B cell (primary cell): ENCODE data around the gene SMYD2. TPM values are rescaled to one million over a fixed set of nuclear protein-coding genes. Genes with fewer than 3 reads are reported as not detected.

Experiments used
- ATAC-seq: fragments of 200-7000 bp; cut with Tn5 transposase; one replicate; pipeline ENCODE4 v1.10.0; 2021; ENCODE audit warnings: low read depth, mild to moderate bottlenecking, moderate number of reproducible peaks, moderate library complexity
- CTCF ChIA-PET: fragments of 350-600 bp; sonication (Branson Sonifier 250); formaldehyde crosslinking; loops from one replicate; lab custom pipeline; 2021; ENCODE audit warnings: antibody characterized with exemption, inconsistent platforms; lab: Charles Lee
- POLR2A ChIA-PET: fragments of 350-600 bp; sonication (Branson Sonifier 250); formaldehyde crosslinking; loops from one replicate; lab custom pipeline; 2021; ENCODE audit warnings: antibody characterized with exemption; lab: Charles Lee
- DNase-seq: peaks from one replicate; pipeline ENCODE4 v3.0.0; 2013
- H2AFZ ChIP-seq: 2 replicates; pipeline ENCODE4 v1.6.1; 2012; ENCODE audit warnings: mild to moderate bottlenecking, low read depth, low read length; ENCODE audit not compliant: insufficient read depth, poor library complexity, severe bottlenecking
- H3K27ac ChIP-seq, 2 donors: 1 replicate in 1 of 2; 2 replicates in 1 of 2; pipeline ENCODE4 v1.5.1; 2012 to 2013; ENCODE audit warnings: low read length in 2 of 2, mild to moderate bottlenecking in 2 of 2, moderate library complexity in 1 of 2
- H3K27me3 ChIP-seq, 4 experiments: fragments of 200-600 bp in 1 of 4; sonication (generic) in 1 of 4; replicated peaks in 1 of 4; 1 replicate in 2 of 4; 2 replicates in 2 of 4; pipeline versions ENCODE4 v1.6.1 to v1.7.0; 2013 to 2016; ENCODE audit warnings: low read length in 3 of 4, mild to moderate bottlenecking in 2 of 4, mixed read lengths in 1 of 4, moderate library complexity in 1 of 4; ENCODE audit not compliant: insufficient read depth in 4 of 4, control insufficient read depth in 3 of 4; ENCODE audit errors: control extremely low read depth in 1 of 4
- H3K36me3 ChIP-seq, 2 experiments: replicated peaks in 1 of 2; 1 replicate in 1 of 2; 2 replicates in 1 of 2; pipeline versions ENCODE4 v1.6.1 to v1.7.1; 2013; ENCODE audit warnings: low read length in 1 of 2; ENCODE audit not compliant: insufficient read depth in 2 of 2, control insufficient read depth in 1 of 2; ENCODE audit errors: control extremely low read depth in 1 of 2, extremely low read depth in 1 of 2
- H3K4me1 ChIP-seq, 2 donors: fragments of 200-600 bp in 1 of 2; sonication (generic) in 1 of 2; 1 replicate in 1 of 2; 2 replicates in 1 of 2; pipeline versions ENCODE4 v1.5.1 to v1.6.1; 2013 to 2017; ENCODE audit warnings: low read length in 2 of 2; ENCODE audit not compliant: control insufficient read depth in 2 of 2, insufficient read depth in 2 of 2
- H3K4me2 ChIP-seq: replicated peaks from 2 replicates; pipeline ENCODE3; 2012; ENCODE audit warnings: mild to moderate bottlenecking, low read depth, low read length; ENCODE audit not compliant: poor library complexity, severe bottlenecking
- H3K4me3 ChIP-seq, 5 experiments: fragments of 200-600 bp in 1 of 5; sonication (generic) in 1 of 5; 1 replicate in 3 of 5; 2 replicates in 2 of 5; pipeline versions ENCODE4 v1.5.1 to v1.7.0; 2011 to 2016; ENCODE audit warnings: low read length in 4 of 5, mild to moderate bottlenecking in 4 of 5, low read depth in 2 of 5, control low read depth in 1 of 5, moderate library complexity in 1 of 5; ENCODE audit not compliant: insufficient read depth in 1 of 5; ENCODE audit errors: control extremely low read depth in 1 of 5, extremely low read depth in 1 of 5
- H3K79me2 ChIP-seq: fragments of 200-600 bp; sonication (generic); one replicate; pipeline ENCODE4 v1.6.0; 2016; ENCODE audit warnings: low read length; ENCODE audit not compliant: control insufficient read depth, insufficient read depth
- H3K9ac ChIP-seq: fragments of 200-600 bp; sonication (generic); 2 replicates; pipeline ENCODE4 v1.6.1; 2017; ENCODE audit warnings: mild to moderate bottlenecking, low read length, moderate library complexity
- H3K9me3 ChIP-seq, 3 donors: one replicate each; pipeline versions ENCODE4 v1.6.1 to v1.7.1; 2013; ENCODE audit warnings: low read length in 2 of 3; ENCODE audit not compliant: control insufficient read depth in 2 of 3, insufficient read depth in 1 of 3; ENCODE audit errors: control extremely low read depth in 1 of 3
- H4K20me1 ChIP-seq: 2 replicates; pipeline ENCODE4 v1.6.0; 2012; ENCODE audit warnings: mild to moderate bottlenecking, low read length; ENCODE audit not compliant: insufficient read depth, control insufficient read depth, poor library complexity, severe bottlenecking
- H3K27ac Mint-ChIP-seq: one replicate; pipeline ENCODE4 v1.8.0; 2021; ENCODE audit warnings: mixed read lengths
- H3K27me3 Mint-ChIP-seq: one replicate; pipeline ENCODE4 v1.8.0; 2021; ENCODE audit warnings: mixed read lengths
- H3K4me1 Mint-ChIP-seq: one replicate; pipeline ENCODE4 v1.8.0; 2021; ENCODE audit warnings: mixed read lengths
- H3K4me3 Mint-ChIP-seq: one replicate; pipeline ENCODE4 v1.8.0; 2021; ENCODE audit warnings: mixed read lengths
- H3K9me3 Mint-ChIP-seq: one replicate; pipeline ENCODE4 v1.8.0; 2022; ENCODE audit warnings: mixed read lengths; ENCODE audit not compliant: insufficient read depth
- EZH2 ChIP-seq: IDR thresholded peaks from 2 replicates; pipeline ENCODE4 v1.6.1; 2012; ENCODE audit warnings: borderline replicate concordance, low read depth, mild to moderate bottlenecking, moderate library complexity, low read length; ENCODE audit not compliant: insufficient read depth, poor library complexity, severe bottlenecking
- WGBS: methylation state at CpG from one replicate; pipeline ENCODE4 v1.1.5; 2013; ENCODE audit warnings: missing lambda C conversion rate; ENCODE audit not compliant: insufficient coverage; 5-methylcytosine and 5-hydroxymethylcytosine counted together
- intact Hi-C: fragments of 100-400 bp; cut with micrococcal nuclease; formaldehyde crosslinking; loops from one replicate; pipeline ENCODE4 v1.10.0; 2022
- polyA plus RNA-seq: library from polyadenylated mRNA; depleted of rRNA; stranded (reverse); fragments of >200 nt; gene quantifications from 2 replicates; pipeline ENCODE4 v1.2.3, GENCODE V29; 2012
- total RNA-seq, 2 donors: library from RNA; stranded (reverse); fragments of 120-200 nt in 1 of 2; gene quantifications; 1 replicate in 1 of 2; 2 replicates in 1 of 2; pipeline versions ENCODE4 v1.2.3 to v1.2.4, GENCODE V29; 2013 to 2022
- TF ChIP-seq, protein P1 (sequence below): fragments of 200-600 bp; IDR thresholded peaks from one replicate; pipeline ENCODE4 v1.8.0; 2022; ENCODE audit warnings: antibody characterized with exemption, mild to moderate bottlenecking

The SMYD2 gene
- total and polyA plus RNA-seq, 2 donors (not counting 1 experiment from before 2014, with no cell fraction given) = 21.2 to 29.1 TPM

DNA sequence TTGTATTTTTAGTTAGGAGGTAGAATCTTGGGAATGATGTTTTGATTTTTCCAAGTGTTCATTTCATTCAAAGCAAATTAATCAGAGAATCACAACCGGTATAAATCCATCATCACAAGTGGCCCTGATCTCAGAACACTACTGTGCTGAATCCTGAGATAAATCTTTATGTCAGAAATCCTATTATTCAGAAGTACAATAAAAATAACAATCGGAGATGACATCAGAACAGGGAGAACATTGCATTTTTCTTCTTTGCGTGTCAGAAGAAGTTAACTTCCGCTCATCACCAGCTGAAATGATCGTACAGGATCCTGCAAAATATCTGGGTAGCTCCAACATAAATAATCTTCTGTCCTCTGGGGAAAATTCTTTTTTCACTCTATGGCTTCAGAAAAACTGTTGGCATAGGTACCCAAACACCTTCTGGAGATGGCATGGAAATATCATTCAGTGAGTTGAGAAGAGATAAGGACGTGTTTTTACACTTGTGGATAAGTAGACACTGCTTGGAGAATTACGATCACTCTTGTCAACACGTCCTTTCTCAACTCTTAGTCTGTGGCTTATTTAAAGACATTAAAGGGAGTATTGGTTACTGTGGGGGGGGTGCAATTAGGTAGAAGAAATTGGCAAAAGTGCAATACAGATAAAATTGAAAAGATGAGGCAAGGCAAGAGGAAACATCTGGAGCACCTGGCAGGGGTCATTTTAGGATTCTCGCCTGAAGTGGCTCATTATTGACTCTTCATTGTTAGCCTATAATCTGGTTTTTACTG lies 46.9 kb upstream of the SMYD2 start:
- Mint-ChIP-seq H3K4me3 (no peak overlapping the region), H3K27ac (no peak overlapping the region), H3K9me3 (no peaks in the 10 kb centered on the region), H3K27me3 (peaks cover 24% of the 10 kb centered on the region), H3K4me1 (no peaks in the 10 kb centered on the region)
- 80% methylated on average over 7 of the region's 9 CpGs for WGBS
- Histone ChIP-seq H3K9me3 (no peaks in the 10 kb centered on the region), H3K4me2 (no peak overlapping the region), H3K4me3 (no peak overlapping the region), H3K27ac (no peak overlapping the region), H3K27me3 (no peaks in the 10 kb centered on the region), H4K20me1 (no peaks in the 10 kb centered on the region), H3K9ac (no peak overlapping the region), H3K36me3 (no peaks in the 10 kb centered on the region), H3K79me2 (no peaks in the 10 kb centered on the region), H2AFZ (no peak overlapping the region), H3K4me1 (no peaks in the 10 kb centered on the region)
- DNase-seq = no peak
- POLR2A ChIA-PET = no interaction called here
- TF ChIP-seq, protein P1, sequence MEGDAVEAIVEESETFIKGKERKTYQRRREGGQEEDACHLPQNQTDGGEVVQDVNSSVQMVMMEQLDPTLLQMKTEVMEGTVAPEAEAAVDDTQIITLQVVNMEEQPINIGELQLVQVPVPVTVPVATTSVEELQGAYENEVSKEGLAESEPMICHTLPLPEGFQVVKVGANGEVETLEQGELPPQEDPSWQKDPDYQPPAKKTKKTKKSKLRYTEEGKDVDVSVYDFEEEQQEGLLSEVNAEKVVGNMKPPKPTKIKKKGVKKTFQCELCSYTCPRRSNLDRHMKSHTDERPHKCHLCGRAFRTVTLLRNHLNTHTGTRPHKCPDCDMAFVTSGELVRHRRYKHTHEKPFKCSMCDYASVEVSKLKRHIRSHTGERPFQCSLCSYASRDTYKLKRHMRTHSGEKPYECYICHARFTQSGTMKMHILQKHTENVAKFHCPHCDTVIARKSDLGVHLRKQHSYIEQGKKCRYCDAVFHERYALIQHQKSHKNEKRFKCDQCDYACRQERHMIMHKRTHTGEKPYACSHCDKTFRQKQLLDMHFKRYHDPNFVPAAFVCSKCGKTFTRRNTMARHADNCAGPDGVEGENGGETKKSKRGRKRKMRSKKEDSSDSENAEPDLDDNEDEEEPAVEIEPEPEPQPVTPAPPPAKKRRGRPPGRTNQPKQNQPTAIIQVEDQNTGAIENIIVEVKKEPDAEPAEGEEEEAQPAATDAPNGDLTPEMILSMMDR = no peak
- no peak for TF ChIP-seq EZH2
- intact Hi-C loops = no loop called here
- ATAC-seq = no peak
- CTCF ChIA-PET = no interaction called here

DNA sequence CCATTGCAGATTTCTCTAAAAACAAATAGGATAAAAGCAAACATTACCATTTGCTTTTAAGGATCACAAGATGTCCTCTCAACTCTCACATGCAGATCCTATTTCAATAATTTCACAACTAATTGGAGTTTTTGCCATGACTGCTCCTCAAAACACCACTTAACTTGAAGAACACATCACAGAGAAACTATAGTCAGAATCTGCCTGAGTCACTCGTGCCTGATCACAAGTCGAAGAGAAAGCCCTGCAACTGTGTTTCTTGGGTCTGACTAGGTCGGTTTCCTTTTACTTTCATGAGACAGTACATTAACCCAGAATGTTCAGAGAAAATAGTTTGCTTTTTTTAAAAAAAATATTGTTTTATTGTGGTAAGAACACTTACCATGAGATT lies 46.3 kb upstream of the SMYD2 start:
- peaks cover 24% of the 10 kb centered on the region for H3K27me3 Mint-ChIP-seq
- WGBS = no CpG with 5 or more reads among the region's 3 CpGs
- H3K4me1 Mint-ChIP-seq = no peaks in the 10 kb centered on the region
- Histone ChIP-seq H3K9me3 (no peaks in the 10 kb centered on the region), H3K4me2 (no peak overlapping the region), H3K79me2 (no peaks in the 10 kb centered on the region), H4K20me1 (no peaks in the 10 kb centered on the region), H3K36me3 (no peaks in the 10 kb centered on the region), H3K4me1 (no peaks in the 10 kb centered on the region), H3K4me3 (no peak overlapping the region), H3K9ac (no peak overlapping the region), H2AFZ (no peak overlapping the region), H3K27ac (no peak overlapping the region), H3K27me3 (no peaks in the 10 kb centered on the region)
- ATAC-seq = no peak
- ChIA-PET POLR2A (no interaction called here), CTCF (no interaction called here)
- intact Hi-C loops = no loop called here
- H3K27ac Mint-ChIP-seq = no peak overlapping the region
- no peak overlapping the region for H3K4me3 Mint-ChIP-seq
- DNase-seq = no peak
- H3K9me3 Mint-ChIP-seq = no peaks in the 10 kb centered on the region
- TF ChIP-seq EZH2 = no peak
- TF ChIP-seq, protein P1 = no peak
